ENCODE measurements around the gene SCO2.

SCO2 gene, protein sequence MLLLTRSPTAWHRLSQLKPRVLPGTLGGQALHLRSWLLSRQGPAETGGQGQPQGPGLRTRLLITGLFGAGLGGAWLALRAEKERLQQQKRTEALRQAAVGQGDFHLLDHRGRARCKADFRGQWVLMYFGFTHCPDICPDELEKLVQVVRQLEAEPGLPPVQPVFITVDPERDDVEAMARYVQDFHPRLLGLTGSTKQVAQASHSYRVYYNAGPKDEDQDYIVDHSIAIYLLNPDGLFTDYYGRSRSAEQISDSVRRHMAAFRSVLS

DNA sequence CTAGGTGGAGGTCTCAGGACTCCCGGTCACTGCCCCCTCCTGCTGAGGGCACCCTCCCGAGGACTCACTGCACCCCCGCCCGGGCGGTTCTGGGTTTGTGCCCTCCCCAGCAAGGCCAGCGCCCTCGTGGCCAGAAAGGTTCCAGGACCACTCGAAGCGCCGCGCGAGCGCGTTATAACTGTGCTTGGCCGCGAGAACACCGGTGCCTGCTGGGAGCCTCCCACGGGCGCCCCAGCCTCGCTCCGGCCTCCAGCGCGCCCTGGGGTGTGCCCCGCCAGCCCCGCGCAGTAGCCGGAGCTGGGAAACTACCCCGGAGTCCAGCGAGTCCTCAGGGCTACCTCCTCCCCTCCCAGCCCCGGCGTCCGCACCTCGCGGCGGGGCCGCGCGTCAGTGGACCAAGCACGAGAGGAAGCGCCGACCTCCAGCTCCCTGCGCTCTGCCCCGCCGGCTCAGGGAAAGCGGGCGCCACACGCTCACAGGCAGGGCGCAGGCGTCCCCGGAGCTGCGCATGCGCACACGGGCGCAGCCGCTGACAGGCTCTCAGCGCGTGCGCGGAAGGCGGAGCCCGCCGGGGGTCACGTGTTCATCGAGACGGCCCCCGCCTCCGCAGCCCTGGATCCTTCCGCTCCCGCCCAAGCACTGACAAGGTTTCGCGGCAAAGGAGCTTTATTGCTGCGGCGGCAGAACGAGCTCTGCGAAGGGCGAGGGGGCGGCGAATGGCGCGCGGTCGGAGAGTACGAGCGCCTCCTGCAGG, at the start of gene SCO2:
SCO2 (minus strand) TSS at position 495 of the 754 bp plus-strand sequence. CDS start 1,187 bp downstream, outside the sequence.
- Mint-ChIP-seq H3K4me1 (peaks cover 58% of the 10 kb centered on the region), H3K27ac (peak within 1 kb of the TSS; percentile 91 to 96), H3K27me3 (no peaks in the 10 kb centered on the region), H3K4me3 (peak within 1 kb of the TSS; percentile 95 to 100), H3K9me3 (no peaks in the 10 kb centered on the region)
- DNase-seq (peak; percentile 98), ATAC-seq (peak; percentile 62)

DNA sequence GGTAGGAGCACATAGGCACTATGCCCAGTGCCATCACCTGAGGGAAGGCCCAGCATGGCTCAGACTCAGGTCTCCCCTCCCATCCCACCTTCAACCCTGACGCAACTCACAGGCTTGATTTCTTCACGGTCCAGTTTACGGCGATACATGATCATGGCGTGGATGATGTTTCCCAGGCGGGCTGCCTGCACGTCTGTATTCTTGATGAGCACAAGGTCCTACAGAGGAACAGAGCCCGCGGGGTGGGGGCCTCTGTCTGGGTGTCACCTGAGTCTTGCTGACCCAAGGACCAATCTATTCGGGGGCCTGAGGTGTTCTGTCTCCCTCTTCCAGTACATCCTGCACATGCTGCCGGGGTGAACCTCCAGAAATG, 49.0 kb upstream of the SCO2 start:
- no peak overlapping the region for H3K27ac Mint-ChIP-seq
- H3K9me3 Mint-ChIP-seq: no peaks in the 10 kb centered on the region
- no peaks in the 10 kb centered on the region for H3K27me3 Mint-ChIP-seq
- DNase-seq (no peak), ATAC-seq (no peak)
- H3K4me1 Mint-ChIP-seq: peaks cover 16% of the 10 kb centered on the region
- H3K4me3 Mint-ChIP-seq: no peak overlapping the region

DNA sequence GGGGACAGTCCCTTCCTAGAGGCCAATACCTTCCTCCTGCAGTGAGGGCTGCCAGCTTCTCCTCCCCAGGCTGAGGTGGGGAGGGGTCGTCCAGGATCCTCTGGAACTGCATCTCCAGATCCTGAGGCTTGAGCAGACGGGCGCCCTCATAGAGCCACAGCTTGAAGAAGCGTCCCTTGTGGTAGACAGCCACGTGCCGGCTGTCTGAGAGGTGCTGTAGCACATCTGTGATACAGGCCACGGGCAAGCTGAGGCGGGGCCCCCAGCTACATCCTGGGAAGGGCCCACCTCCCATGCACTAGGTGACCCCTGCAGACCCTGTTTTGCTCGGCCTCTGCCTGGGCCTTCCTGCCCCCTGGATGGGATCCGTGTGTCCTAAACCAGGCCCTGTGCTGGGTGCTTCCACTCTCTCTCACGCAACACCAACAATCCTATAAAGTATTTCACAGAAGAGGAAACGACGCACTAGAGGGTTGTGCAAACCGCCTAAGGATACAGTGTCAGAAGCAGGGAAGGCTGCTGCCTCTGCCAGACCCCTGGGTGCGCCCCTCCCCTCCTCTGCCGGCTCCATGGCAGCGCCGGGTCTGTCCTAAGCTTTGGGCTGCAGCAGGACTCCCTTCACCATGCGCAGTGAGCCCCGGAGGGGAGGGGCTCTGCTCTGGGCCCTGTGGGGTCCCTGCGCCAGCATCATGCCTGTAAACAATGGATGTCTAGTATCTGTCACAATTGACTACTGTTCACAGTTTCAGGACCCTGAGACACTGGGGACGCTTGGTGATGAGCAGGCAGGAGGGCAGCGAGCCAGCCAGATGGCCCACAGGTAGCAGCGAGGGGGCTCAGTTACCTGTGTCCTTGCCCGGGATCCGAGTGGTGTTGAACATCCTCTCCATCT, 48.3 kb upstream of the SCO2 start:
- Mint-ChIP-seq H3K9me3 (no peaks in the 10 kb centered on the region), H3K27me3 (no peaks in the 10 kb centered on the region), H3K4me3 (no peak overlapping the region), H3K4me1 (peaks cover 10% of the 10 kb centered on the region), H3K27ac (peak overlapping the region in 1 of 2 donors; percentile 69)
- DNase-seq (no peak), ATAC-seq (no peak)

DNA sequence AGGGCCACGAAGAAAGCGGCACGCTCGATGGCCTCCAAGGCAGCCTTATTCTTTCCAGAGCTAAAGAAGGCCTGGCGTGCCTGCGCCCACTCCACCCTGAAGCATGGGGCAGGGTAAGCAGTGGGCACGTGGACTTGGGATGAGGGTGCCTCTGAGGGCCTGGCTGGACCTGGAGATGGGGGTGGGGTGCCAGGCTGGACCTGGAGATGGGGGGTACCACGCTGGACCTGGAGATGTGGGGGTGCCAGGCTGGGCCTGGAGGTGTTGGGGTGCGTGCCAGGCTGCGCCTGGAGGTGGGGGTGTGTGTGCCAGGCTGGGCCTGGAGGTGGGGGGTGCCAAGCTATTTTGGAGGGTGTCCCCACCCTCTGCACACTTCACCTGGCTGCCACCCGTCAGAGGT, 47.6 kb upstream of the SCO2 start:
- Mint-ChIP-seq H3K9me3 (no peaks in the 10 kb centered on the region), H3K4me3 (no peak overlapping the region), H3K4me1 (peaks cover 7% of the 10 kb centered on the region), H3K27me3 (no peaks in the 10 kb centered on the region), H3K27ac (peak overlapping the region in 1 of 2 donors; percentile 42)
- ATAC-seq (peak; percentile 31), DNase-seq (no peak)

DNA sequence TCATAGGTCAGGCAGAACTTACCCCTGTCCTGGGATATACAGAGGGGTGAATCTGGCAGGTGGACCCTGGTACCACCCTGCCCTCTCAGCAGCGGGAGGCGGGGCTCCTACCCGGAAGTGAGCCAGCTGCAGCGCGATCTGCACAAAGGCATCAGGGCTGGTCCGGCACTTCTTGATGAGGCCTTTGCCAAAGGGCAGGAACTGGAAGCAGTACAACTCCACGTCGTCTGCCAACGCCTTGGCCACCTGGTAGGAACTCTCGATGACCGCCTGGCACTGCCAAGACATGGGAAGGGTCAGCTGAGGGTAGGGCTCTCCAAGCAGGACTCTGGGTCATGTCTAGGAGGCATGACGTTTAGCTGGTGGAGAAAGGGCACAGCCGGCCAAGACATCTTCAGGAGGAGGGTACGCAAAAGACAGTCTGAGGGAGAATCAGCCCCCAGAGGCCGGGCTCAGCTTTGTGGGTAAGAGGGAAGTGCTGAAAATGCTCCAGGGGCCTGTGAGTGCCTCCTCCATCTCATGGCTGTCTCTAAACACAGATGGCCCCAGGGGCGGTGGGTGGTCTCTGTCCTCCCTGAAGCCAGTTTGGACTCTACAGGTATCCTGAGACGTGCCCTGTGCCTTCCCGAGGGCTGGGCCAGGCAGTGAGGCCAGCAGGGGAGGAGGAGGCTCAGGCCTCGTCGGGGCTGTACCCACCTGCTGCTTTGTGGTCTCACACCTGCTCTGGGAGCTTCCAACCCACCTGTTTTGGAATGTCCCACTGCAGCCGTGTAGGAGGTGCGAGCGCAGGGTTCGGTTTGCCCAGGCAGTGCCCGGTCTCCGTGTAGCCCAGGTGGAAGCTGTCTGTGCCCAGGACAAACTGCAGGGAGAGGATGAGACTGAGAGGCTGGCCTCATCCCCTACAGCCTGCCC, 46.1 kb upstream of the SCO2 start:
- DNase-seq: no peak
- no peaks in the 10 kb centered on the region for H3K4me1 Mint-ChIP-seq
- H3K9me3 Mint-ChIP-seq: no peaks in the 10 kb centered on the region
- no peaks in the 10 kb centered on the region for H3K27me3 Mint-ChIP-seq
- no peak for ATAC-seq
- no peak overlapping the region for H3K4me3 Mint-ChIP-seq
- H3K27ac Mint-ChIP-seq: peak overlapping the region in 1 of 2 donors; percentile 31

DNA sequence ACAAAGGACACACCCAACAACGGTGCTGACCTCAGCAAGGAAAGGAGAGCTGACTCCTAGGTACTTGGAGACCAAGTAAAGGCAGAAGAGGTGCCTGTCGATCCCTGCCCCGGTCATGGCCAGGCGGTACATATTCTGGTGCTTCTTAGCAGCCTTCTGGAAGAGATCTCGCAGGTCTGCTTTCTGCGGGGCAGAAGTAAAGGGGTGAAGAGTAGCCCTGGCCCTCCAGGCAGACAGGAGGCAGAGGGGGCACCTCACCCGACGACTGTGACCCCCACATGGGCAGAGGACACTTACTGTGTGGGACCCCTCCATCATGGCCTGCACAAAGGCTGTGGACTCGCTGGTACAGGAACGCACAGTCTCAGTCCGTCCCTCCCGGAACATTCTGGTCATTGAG, 45.5 kb upstream of the SCO2 start:
- Mint-ChIP-seq H3K9me3 (no peaks in the 10 kb centered on the region), H3K4me3 (no peak overlapping the region), H3K27me3 (no peaks in the 10 kb centered on the region), H3K4me1 (no peaks in the 10 kb centered on the region), H3K27ac (no peak overlapping the region)
- ATAC-seq: no peak
- DNase-seq: no peak

DNA sequence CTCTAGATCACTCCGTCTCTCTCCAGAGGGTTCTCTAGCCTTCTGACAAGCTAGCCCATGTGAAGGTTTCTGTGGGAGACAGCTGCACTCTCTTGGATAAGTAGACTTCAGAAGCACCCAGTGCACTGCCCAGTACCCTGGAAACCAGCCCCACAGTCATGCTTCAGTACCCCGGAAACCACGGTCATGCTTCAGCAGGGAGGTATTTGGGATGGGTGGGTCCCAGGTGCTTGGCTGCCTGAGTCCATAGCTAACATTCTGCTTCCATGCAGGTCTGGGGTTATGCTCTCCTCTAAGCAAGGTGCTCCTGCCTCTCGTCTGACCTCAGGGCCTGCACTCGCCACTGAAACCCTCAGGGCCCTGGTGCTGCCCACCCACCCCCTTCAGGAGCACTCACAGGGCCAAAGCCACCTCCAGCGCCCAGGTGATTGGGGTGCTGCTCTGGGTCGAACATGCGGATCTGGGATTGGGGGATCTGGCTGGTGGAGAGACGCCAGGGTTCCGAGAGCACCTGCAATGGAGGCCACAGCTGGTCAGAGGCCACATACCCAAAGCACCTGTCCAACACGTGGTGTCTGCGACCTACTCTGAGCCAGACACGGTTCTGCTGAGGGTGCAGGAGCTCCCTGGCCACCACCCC, 44.6 kb upstream of the SCO2 start:
- H3K4me1 Mint-ChIP-seq: no peaks in the 10 kb centered on the region
- DNase-seq (no peak), ATAC-seq (no peak)
- no peaks in the 10 kb centered on the region for H3K9me3 Mint-ChIP-seq
- H3K27ac Mint-ChIP-seq: no peak overlapping the region
- no peaks in the 10 kb centered on the region for H3K27me3 Mint-ChIP-seq
- H3K4me3 Mint-ChIP-seq: no peak overlapping the region

DNA sequence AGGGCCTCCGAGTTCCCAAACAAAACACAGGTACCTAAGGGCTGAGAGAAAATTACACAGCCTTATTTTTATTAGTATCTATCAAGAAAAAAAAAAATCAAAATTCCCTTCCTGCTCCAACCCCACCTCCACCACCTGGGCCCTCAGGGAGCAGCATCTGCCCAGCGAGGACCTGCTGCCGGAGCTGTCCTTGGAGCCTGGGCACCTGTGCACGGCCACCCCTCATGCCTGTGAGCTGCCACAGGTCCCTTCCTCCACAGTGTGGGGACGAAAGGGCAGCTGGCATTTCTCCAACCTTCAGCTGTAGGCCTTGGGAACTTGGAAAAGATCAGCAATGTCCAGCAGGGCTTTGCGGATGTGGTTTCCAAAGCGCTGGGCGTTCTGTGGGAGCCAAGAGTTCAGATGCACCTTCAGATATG, 43.7 kb upstream of the SCO2 start:
- DNase-seq (no peak), ATAC-seq (no peak)
- Mint-ChIP-seq H3K9me3 (no peaks in the 10 kb centered on the region), H3K4me1 (no peaks in the 10 kb centered on the region), H3K4me3 (no peak overlapping the region), H3K27ac (no peak overlapping the region), H3K27me3 (no peaks in the 10 kb centered on the region)

DNA sequence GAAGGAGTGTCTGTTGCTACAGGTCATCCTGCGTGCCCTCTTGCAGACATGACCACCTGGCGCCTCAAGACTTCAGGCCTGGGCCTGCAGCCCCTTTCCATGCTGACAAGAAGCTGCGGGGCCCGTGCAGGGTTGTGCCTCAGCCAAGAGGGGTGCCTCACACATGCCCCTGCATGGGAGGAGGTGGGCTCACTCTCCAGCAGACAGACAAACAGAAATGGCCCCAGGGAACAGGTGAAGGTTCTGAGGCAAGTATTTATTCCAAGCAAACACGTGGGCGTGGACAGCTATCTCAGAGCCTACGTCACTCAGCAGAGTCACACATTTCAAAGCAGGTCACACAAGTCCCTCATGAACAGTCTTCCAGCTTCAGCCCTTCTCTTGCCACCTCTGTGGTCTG, 43.2 kb upstream of the SCO2 start:
- ATAC-seq (no peak), DNase-seq (no peak)
- Mint-ChIP-seq H3K27me3 (peaks cover 3% of the 10 kb centered on the region), H3K4me1 (peaks cover 1% of the 10 kb centered on the region), H3K4me3 (no peak overlapping the region), H3K9me3 (no peaks in the 10 kb centered on the region), H3K27ac (no peak overlapping the region)

DNA sequence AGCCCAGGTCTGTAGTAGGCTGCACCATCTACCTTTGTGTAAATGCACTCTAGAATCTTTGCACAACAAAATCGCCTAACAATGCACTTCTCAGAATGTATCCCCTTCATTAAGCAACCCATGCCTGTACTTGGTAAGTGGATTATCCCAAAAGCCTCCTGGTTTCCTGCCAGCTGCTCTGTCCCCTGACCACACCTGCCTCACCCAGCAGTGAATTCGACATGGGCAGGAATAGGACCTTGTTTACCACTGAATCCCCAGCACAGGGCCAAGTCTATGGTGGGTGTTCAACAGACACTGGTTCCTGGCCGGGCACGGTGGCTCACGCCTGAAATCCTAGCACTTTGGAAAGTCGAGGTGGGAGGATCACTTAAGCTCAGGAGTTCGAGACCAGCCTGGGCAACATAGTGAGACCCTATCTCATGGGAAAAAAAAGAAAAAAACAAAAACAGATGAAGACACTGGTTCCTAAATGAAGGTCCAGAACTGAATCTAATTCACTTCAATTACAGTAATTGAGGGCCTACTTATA, 42.4 kb upstream of the SCO2 start:
- Mint-ChIP-seq H3K4me3 (no peak overlapping the region), H3K27me3 (peaks cover 8% of the 10 kb centered on the region), H3K4me1 (peaks cover 10% of the 10 kb centered on the region), H3K27ac (peak overlapping the region in 1 of 2 donors; percentile 68), H3K9me3 (no peaks in the 10 kb centered on the region)
- ATAC-seq (no peak), DNase-seq (no peak)

DNA sequence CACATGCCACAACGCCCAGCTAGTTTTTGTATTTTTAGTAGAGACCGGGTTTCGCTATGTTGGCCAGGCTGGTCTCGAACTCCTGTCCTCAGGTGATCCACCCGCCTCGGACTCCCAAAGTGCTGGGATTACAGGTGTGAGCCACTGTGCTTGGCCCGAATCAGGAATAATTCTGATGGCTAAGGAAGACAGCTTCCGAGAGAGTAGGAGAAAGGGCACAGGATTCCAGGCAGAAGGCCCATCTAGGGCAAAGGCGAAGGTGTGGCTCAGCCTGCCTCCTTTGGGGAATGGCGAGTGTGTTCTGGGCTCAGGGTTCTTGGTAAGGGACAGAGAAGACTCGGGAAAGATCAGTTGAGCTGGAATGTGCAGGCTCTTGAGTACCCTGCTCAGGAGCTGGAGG, 38.9 kb upstream of the SCO2 start:
- peaks cover 23% of the 10 kb centered on the region for H3K4me1 Mint-ChIP-seq
- peaks cover 8% of the 10 kb centered on the region for H3K27me3 Mint-ChIP-seq
- no peak for DNase-seq
- H3K27ac Mint-ChIP-seq: no peak overlapping the region
- H3K9me3 Mint-ChIP-seq: no peaks in the 10 kb centered on the region
- no peak for ATAC-seq
- peak overlapping the region in 1 of 2 donors; percentile 93 for H3K4me3 Mint-ChIP-seq

DNA sequence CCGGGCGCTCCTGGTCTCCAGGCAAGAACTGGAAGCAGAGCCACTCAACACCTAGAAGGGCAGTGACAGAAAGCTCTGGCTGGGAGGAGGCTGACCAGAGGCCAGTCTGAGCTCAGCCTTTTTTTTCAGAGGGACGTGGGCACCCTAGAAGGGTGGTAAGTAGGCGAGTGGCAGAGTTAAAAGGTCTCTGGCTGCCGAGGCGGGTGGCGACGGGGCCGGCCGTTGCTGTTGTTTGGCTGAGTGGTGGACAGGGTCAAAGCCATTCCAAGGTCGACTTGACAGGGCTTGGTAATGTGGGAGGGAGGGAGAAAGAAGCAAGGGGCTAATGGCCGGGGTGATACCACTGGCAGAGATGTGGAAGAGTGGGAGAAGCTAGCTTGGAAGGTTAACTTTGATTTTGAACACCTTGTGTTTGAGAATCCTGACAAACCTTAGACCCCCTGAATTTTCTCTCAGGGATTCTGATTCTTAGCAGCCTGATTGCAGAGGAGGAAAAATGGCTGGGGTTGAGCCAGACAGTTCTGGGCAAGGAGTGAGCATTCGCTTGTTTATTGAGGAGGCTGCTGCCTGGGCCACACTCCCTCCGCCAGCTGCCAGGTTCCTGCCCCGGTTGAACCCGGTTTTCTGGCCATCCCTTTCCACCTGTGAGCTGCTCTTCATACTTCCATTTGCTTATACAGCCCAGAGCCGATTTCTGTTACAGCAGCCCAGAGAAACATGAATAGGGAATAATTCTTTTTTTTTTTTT, 38.2 kb upstream of the SCO2 start:
- ATAC-seq: no peak
- Mint-ChIP-seq H3K27me3 (peaks cover 8% of the 10 kb centered on the region), H3K4me3 (peak overlapping the region; percentile 93), H3K4me1 (peaks cover 23% of the 10 kb centered on the region), H3K9me3 (no peaks in the 10 kb centered on the region), H3K27ac (peak overlapping the region; percentile 81 to 90)
- DNase-seq: no peak

DNA sequence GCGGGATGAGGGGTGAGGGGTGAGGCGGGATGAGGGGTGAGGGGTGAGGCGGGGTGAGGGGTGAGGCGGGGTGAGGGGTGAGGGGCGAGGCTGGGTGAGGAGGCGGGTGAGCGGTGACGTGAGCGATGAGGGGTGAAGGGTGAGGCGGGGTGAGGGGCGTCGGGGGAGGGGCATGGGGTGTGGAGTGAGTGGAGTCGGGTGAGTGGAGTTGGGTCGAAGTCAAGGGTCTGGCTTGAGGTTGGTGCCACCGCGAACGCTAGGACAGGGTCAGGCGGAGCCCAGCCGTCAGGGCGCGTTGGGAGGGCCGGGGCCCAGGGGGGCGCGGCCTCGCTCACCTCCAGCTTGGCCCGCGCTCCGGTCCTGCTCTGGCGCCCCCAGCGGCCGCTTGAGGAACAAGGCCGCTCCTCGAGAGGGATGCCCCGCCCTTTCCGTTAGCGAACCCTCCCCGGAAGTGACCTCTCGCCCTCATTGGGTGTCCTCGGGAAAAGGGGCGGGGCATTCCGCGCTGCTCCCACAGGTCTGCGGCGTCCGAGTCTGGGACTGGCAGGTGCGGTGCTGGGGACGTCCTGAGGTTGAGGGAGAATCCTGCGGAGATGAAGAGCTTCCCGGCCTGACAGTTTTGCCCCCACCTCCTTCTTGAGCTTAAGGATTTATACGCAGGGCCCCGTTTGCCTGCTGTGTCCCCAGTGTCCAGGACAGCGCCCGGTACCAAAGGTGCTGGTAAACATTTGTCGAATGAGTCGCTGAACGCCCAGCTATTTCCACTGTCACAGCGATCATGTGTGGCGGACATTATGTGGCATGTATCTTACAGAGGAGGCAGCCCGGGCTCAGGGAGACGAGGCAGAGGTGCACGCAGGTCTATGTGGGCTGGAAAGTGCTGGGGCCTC, 37.4 kb upstream of the SCO2 start, which contains the start of gene SYCE3:
SYCE3 (minus strand) TSS at position 397 of the 890 bp plus-strand sequence. CDS start 6,514 bp downstream, outside the sequence.
- DNase-seq (peak; percentile 98 to 99), ATAC-seq (peak; percentile 95)
- Mint-ChIP-seq H3K9me3 (no peaks in the 10 kb centered on the region), H3K27me3 (peaks cover 8% of the 10 kb centered on the region), H3K4me3 (peak within 1 kb of the TSS; percentile 93), H3K27ac (peak within 1 kb of the TSS; percentile 81 to 90), H3K4me1 (peaks cover 23% of the 10 kb centered on the region)

All from stimulated activated naive CD8-positive, alpha-beta T cell treated with anti-CD3 and anti-CD28 coated beads, Interleukin-15, amount 100 ng/mL, for 72 hours (primary cell).